HG03280 (cell line): ENCODE results near the gene ADA.
A peak's percentile ranks its signal among the peaks of the same experiment; 100 is the strongest.
"Not testable (repeated sequence)": the region's sequence is repeated elsewhere in the genome, so short reads cannot be mapped to it uniquely, and the experiment has no call there.

Source experiments
- ATAC-seq: cut with Tn5 transposase; IDR thresholded peaks from one replicate; pipeline ENCODE4 v1.9.1; 2021; ENCODE audit warnings: mild to moderate bottlenecking, moderate library complexity; ENCODE audit not compliant: unreplicated experiment

ADA gene

GRCh38 chr20:44601236-44601671 lies 50.2 kb downstream of the ADA start:
- no peak for ATAC-seq

DNA sequence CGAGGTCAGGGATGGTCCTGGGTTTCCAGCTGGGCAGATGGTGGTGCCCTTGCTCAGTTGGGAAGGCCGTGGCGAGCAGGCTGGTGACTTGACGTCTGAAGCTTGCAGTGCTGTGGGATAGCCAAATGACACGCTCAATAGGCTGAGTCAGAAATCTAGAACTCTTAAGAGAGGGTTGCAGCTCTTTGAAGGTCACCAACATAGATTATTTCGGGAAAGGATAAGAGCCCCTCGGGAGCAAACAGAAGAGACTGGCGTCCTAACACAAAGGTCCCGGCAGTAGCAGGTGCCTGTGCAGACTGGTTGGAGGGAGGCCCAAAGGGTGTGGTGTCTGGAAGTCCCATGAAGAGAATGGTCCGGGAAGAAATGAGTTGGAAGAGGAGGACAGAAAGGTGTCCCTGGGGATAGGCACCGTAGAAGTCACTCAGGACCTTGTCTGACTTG lies 50.7 kb downstream of the ADA start:
- ATAC-seq: no peak

DNA sequence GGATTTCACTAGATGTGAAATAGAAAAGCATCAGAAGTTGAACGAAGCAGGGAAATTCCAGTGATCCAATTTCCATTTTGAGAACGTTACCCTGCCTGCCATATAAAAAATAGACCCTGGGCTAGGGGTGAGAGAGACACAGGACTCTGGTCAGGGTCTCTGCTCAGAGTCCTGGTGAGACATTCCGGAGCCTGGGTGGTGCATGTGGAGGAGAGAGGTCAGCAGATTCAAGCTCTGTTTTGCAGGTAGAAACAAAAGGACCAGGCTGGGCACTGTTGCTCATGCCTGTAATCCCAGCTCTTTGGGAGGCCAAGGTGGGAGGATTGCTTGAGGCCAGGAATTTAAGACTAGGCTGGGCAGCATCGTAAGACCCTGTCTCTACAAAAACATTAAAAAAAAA lies 51.2 kb downstream of the ADA start:
- ATAC-seq: no peak

DNA sequence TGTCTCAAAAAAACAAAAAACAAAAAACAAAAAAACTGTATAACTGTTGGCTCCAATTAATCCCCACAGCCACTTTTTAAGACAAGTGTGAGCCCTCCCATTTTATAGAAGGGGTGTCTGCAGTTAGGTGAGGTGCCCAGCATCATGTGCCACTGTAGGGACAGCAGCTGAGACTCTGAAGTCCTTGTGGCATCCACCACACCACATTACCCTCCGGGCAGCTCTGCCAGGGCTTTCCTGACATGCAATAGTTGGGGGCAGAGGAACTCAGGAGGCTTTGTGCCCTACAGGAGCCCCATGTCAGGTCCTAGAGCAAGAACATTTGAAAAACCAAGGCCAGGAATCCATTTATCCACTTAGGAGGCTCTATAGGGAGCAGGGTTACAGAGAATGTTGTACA lies 51.8 kb downstream of the ADA start:
- ATAC-seq: no peak

DNA sequence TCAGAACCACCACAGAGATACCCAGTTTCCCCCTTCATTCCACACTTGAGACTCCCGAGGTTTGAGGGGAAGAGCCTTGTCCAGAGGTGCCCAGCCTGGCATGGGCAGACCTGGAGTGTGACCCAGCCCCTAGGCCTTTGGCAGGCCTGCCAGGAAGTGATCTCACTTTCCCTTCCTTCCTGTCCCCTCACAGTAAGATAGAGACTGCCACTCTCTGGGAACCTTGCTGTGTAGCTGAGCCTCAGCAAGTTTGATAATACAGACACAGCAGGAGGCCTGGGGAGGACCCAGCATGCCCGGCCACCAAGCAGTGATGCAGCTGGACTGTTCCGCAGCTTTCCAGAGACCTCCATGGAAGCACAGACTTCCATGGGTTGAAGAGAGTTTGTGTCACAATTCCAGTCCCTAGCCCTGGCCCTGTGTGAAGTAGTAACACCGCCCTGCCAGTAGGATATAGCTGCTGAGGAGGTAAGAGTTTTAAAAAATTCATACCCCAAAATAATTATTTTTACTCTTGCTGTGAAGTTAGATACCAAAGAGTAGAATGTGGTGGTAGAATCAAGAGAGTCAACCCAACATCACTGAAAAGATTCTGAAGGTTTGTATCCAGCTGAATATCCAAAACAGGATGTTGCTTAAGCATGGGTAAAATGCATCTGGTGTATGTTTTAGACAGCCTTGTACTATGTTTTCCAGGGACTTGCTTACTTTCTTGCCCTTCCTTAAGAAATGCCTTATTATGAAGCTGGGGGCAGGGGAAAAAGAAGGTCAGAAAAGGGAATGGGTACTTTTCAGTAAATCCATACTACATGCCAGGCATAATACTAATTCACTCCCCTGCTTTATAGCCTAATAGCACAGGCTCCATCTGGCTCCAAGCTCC lies 52.8 kb downstream of the ADA start:
- ATAC-seq: no peak

GRCh38 chr20:44597930-44598329 lies 53.6 kb downstream of the ADA start:
- ATAC-seq: no peak

DNA sequence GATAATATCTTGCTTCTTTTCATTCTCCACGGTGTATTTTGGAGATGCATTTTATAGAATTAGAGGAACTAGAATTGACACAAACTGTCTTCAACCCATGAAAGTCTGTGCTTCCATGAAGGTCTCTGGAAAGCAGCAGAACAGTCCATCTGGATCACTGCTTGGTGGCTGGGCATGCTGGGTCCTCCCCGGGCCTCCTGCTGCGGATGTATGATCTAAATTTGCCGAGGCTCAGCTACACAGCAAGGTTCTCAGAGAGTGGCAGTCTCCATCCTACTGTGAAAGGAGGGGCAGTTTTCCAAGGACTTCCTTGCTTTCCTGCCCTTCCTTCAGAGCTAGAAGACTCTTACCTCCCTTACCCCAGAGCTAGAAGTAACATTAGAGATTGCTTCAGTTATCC lies 54.0 kb downstream of the ADA start:
- no peak for ATAC-seq

DNA sequence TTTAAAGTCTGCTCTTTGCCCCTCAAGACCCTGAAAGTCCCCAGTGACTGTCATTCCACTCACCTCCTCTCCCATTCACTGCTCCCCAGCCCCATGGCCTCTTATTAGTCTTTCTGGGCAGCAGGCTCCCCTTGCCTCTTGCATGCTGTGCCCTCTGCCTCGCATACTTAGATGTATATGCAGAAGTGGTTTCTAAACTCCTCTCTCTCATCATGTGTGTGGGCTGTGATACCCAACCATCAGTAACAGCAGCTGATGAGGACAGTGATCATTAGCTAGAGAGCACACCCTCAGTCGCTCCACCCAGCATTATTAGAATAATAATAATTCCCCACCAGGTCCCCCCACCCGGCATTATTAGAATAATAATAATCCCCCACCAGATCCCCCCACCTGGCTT lies 54.6 kb downstream of the ADA start:
- no peak for ATAC-seq

GRCh38 chr20:44596010-44596409 lies 55.5 kb downstream of the ADA start:
- no peak for ATAC-seq

DNA sequence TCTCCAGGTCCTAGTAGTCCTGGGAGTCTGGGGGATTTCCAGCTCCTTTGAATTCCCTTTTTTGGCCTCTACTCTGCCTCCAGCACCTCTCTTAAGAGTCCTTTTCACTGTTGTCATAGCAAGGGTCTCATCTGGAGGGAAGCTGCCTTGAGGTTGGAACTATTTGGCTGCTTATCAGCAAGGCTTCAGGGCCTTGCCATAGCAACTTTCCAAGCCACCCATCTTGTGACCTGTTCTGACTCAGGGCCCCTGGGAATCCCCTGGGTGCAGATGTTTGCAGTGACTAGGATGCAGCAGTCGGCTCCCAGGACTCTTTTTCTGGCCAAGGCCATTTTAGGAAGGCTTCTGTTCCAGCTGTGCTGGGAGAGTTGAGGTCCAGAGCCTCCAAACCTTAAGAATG lies 56.8 kb downstream of the ADA start:
- ATAC-seq: no peak

GRCh38 chr20:44593751-44594150 lies 57.7 kb downstream of the ADA start:
- ATAC-seq: no peak

DNA sequence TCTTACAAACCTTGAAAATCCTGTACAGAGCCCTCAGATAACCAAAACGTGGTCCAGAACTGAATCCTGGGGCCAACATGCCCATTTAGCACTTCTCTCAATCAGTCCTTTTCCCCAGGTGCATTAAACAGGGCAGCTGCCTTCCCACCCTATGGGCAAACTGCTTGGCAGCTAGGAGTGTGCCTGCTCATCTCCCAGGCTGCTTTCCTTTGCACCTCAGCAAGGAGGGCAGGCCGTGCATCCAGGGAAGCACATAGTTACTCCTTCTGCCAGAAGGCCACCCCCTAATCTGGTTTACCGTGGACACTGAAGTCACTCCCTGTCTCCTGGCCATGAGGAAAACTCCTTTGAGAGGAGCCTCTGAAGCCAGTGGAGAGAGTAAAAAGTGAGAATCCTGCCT lies 59.1 kb downstream of the ADA start:
- no peak for ATAC-seq

DNA sequence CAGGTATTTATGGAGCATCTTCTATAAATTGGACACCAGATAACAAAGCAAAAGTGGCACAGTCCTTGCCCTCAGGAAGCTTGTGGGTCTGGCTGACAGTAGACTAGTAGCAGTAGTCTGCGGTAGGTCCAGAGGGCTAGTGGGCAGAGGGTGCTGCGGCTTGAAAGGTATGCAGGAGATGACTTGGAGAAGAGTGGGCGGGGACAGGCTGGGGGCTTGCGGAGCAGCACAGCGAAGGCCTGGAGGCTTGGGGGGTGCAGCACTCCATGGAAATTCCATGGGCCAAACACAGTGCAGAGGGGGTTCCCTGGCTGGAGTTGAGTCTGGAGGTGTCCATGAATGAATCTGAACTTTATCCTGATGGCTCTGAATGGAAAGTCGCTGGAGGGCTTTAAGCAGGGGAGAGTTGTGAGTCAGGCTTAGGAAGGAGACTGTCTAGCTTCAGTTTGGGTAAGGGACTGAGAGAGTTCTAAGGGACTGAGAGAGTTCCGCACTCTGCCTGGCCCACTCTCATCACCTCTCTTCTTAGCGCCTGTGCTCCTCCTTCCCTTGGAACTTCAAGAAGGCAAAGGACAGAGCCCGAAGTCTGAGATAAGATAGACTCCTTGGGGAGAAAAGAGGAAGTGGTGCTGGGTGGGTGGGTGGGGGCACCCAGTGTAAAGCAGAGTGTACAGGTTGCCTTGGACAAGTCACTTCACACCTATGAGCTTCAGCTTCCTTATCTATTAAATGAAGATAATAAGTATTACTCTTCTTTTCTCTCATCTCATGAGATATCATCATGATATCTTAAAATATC lies 60.3 kb downstream of the ADA start:
- no peak for ATAC-seq

DNA sequence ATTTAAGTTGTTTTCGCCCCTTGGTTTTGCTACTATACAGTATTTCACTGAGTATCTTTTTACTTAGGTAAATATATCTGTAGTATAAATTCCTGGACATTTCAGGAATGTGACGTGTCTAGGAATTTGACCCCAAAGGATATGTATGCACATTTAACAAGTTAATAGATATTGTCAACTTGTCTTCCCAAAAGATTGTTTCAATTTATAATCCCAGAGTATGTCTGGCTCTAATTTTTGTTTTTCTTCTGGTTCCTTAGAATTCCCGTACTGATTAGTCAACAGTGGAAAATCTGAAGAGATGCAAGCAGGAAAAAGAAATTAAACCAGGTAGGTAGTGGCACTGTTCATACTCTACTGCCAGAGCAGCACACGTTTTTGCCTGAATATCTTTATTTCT lies 62.0 kb downstream of the ADA start:
- no peak for ATAC-seq

GRCh38 chr20:44588321-44588720 lies 63.2 kb downstream of the ADA start:
- not testable (repeated sequence) for ATAC-seq

- no peak for ATAC-seq
Measured at GRCh38 chr20:44587035-44587980, 64.2 kb downstream of the ADA start.

DNA sequence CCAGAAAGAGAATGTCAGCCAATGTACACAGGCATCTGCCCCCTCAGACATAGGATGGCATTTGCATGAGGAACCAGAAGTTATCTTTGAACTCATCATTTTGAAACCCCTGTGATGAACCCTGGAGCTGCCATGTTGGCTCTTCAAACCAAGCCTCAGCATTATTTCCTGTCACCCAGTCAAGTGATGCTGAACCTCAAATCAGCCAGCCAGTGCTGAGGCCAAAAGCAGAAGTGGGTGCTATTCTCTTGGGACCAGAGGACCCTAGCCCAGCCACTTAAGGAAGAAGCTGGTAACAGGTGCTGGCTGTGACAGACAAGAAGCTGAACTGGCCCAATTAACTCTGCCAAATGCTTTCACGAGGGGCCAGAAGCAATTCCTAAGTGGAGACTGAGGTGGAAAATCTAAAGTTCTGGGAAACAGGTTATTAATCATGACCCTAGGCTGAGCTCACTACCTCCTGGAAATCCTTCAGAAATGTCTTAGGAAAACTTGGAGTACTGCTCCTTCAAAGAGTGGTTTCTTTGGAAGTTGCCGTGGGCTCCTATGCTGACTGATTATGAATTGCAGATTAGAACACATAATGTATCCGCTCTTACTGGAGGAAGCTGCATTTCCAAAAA lies 65.1 kb downstream of the ADA start:
- ATAC-seq: peak; percentile 62

DNA sequence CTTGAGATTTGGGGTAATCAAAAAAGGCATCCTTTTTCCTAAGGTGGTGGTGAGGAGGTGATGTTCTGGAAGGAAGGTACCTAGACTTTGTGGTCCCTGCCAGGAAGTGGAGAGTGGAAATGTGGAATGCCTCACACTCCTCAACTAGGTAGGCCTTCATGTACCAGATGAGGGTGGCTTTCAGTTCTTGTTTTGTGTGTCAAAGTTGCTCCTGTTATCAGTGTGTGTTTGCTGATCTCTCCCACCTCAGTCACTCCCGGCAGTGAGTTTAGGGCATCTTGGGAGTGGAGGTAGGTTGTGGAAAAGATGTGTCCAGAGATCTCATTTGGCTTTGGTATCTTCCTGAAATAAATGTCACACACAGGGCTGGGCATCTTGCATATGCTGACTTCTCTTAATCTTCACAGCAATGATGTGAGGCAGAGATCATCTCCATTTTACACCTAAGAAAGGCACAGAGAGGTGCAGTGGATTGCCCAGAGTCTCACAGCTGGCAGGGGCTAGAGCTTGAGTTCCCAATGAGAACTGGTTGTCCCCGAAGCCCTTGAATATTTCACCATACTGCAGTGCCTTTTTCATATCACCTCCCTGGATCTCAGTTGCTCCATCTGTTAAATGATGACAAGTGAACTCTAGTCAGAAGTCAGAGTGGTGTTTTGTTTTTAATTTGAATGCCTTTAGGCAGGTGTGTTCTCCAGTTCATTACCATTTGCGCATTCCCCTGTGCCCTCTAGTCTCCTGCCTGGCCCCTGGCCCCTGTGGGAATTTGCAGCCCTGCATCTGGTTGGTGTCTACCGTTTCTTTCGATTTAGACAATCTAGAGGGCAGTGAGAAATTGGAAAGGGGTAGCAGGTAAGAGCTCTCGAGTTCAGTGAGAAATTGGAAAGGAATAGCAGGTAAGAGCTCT lies 66.2 kb downstream of the ADA start:
- ATAC-seq: no peak

- no peak for ATAC-seq
Measured at GRCh38 chr20:44584162-44584561, 67.3 kb downstream of the ADA start.
